HepG2 (cell line): Measurements from ENCODE around the gene PARD3. TPM values are rescaled to one million over a fixed set of nuclear protein-coding genes. Genes with fewer than 3 reads are reported as not detected.
"Not testable (repeated sequence)": the region's sequence is repeated elsewhere in the genome, so short reads cannot be mapped to it uniquely, and the experiment has no call there.

ENCODE experiments used
- ATAC-seq: fragments of 200-7000 bp; cut with Tn5 transposase; 3 replicates; pipeline ENCODE4 v1.9.1; 2020; ENCODE audit warnings: mild to moderate bottlenecking, moderate library complexity
- BruUV-seq: library from RNA; stranded (reverse); fragments of 400-500 nt; replicated peaks from 2 replicates; lab custom pipeline; 2021; lab: Mats Ljungman, UMichigan
- CTCF ChIA-PET: fragments of 300-600 bp; formaldehyde crosslinking; extraction: SDS; loops from one replicate; lab custom pipeline; 2021; ENCODE audit warnings: low total read pairs, inconsistent platforms, low intra/inter-chr PET ratio; lab: Yijun Ruan, JAX
- POLR2A ChIA-PET: fragments of 350-600 bp; sonication (Branson Sonifier 250); formaldehyde crosslinking; loops from one replicate; lab custom pipeline; 2020; ENCODE audit warnings: antibody characterized with exemption, inconsistent platforms; lab: Yijun Ruan, JAX
- DNase-seq: peaks from one replicate; pipeline ENCODE4 v3.0.0-alpha.2; 2015; ENCODE audit warnings: low spot score
- FAIRE-seq: peaks from 3 replicates; lab custom pipeline; 2011; peaks lifted over from hg19 to GRCh38; lab: Jason Lieb, UNC
- H2AFZ ChIP-seq: one replicate; pipeline ENCODE4 v1.6.1; 2011; ENCODE audit warnings: low read length, inconsistent platforms
- H3K27ac ChIP-seq: fragments of 300-600 bp; 3 replicates; pipeline ENCODE4 v1.8.0; 2011; ENCODE audit warnings: mixed run types, mild to moderate bottlenecking, mixed read lengths, low read length, inconsistent platforms; ENCODE audit not compliant: insufficient read depth; ENCODE audit errors: extremely low read length
- H3K27me3 ChIP-seq, 2 experiments: fragments of 200-600 bp in 1 of 2; 2 replicates in 1 of 2; 3 replicates in 1 of 2; pipeline versions ENCODE4 v1.6.0 to v1.8.0; 2011; ENCODE audit warnings: low read length in 2 of 2, mild to moderate bottlenecking in 2 of 2, moderate library complexity in 2 of 2, inconsistent platforms in 1 of 2; ENCODE audit not compliant: insufficient read depth in 2 of 2, control insufficient read depth in 1 of 2
- H3K36me3 ChIP-seq, 2 experiments: fragments of 200-600 bp in 1 of 2; replicated peaks in 1 of 2; 2 replicates in 1 of 2; 3 replicates in 1 of 2; pipeline versions ENCODE4 v1.5.1 to v1.8.0; 2011; ENCODE audit warnings: low read length in 2 of 2, inconsistent platforms in 1 of 2; ENCODE audit not compliant: insufficient read depth in 2 of 2, control insufficient read depth in 1 of 2
- H3K4me1 ChIP-seq: 2 replicates; pipeline ENCODE4 v1.5.1; 2012; ENCODE audit warnings: low read length, inconsistent platforms; ENCODE audit not compliant: insufficient read depth
- H3K4me2 ChIP-seq: 2 replicates; pipeline ENCODE4 v1.6.0; 2011; ENCODE audit warnings: low read depth, low read length, inconsistent platforms
- H3K4me3 ChIP-seq, 3 experiments: fragments of 200-600 bp in 1 of 3; sonication (generic), shearing (Covaris generic) in 1 of 3; replicated peaks in 1 of 3; 2 replicates each; pipeline ENCODE4 v1.5.1; 2011 to 2016; ENCODE audit warnings: low read length in 3 of 3, inconsistent platforms in 2 of 3, low read depth in 2 of 3, mild to moderate bottlenecking in 2 of 3, control low read depth in 1 of 3, mixed read lengths in 1 of 3; ENCODE audit not compliant: insufficient read depth in 1 of 3
- H3K79me2 ChIP-seq: one replicate; pipeline ENCODE4 v1.6.1; 2011; ENCODE audit warnings: low read length, inconsistent platforms; ENCODE audit not compliant: insufficient read depth
- H3K9ac ChIP-seq: 2 replicates; pipeline ENCODE4 v1.6.0; 2011; ENCODE audit warnings: mild to moderate bottlenecking, low read depth, low read length, inconsistent platforms; ENCODE audit not compliant: insufficient read depth
- H3K9me3 ChIP-seq: 2 replicates; pipeline ENCODE4 v1.5.1; 2012; ENCODE audit warnings: mild to moderate bottlenecking, low read length
- H4K20me1 ChIP-seq: 2 replicates; pipeline ENCODE4 v1.6.0; 2011; ENCODE audit warnings: inconsistent platforms, mild to moderate bottlenecking, low read length, moderate library complexity; ENCODE audit not compliant: insufficient read depth
- AKAP8 ChIP-seq: sonication (generic); formaldehyde crosslinking; IDR thresholded peaks from 2 replicates; pipeline ENCODE4 v1.5.1; 2020; ENCODE audit warnings: mild to moderate bottlenecking, missing genetic modification reagents
- ARID4A ChIP-seq: sonication (generic); formaldehyde crosslinking; IDR thresholded peaks from 2 replicates; pipeline ENCODE4 v1.5.0; 2020; ENCODE audit warnings: mild to moderate bottlenecking, missing genetic modification reagents, borderline replicate concordance
- ZNF317 ChIP-seq: sonication (generic); formaldehyde crosslinking; IDR thresholded peaks from 2 replicates; pipeline ENCODE4 v1.5.0; 2020; ENCODE audit warnings: mild to moderate bottlenecking, missing genetic modification reagents
- WGBS: methylation state at CpG from one replicate; pipeline ENCODE4 v1.1.6; 2017; ENCODE audit warnings: low lambda C conversion rate; 5-methylcytosine and 5-hydroxymethylcytosine counted together
- in situ Hi-C: cut with HindIII; loops from 2 replicates; pipeline ENCODE4 v1.10.0; 2017; ENCODE audit warnings: low pct_unique_long_range_greater_than_20kb; ENCODE audit not compliant: extremely low pct_ligation_motif_present
- intact Hi-C: fragments of 100-400 bp; cut with micrococcal nuclease; formaldehyde crosslinking; loops from one replicate; pipeline ENCODE4 v1.10.0; 2022; ENCODE audit not compliant: unreplicated experiment
- polyA plus RNA-seq, 8 experiments: library from polyadenylated mRNA; depleted of rRNA in 3 of 8; stranded (reverse) in 7 of 8; unstranded in 1 of 8; fragments of >200 nt; fragmentation: Illumina TruSeq in 4 of 8; extraction: Trizol in 4 of 8; gene quantifications; 2 replicates each; pipeline versions ENCODE4 v1.2.1 to v1.2.3, GENCODE V29; 2011 to 2016; ENCODE audit warnings: low read depth in 4 of 8, missing spikeins in 1 of 8, mixed read lengths in 1 of 8; ENCODE audit not compliant: insufficient read depth in 1 of 8
- total RNA-seq, 5 experiments: library from RNA; depleted of rRNA; stranded (reverse); fragments of >200 nt; fragmentation: Illumina TruSeq; extraction: Trizol; gene quantifications; 2 replicates each; pipeline ENCODE4 v1.2.3, GENCODE V29; 2016; ENCODE audit warnings: low read depth in 1 of 5

The PARD3 gene
- total and polyA plus RNA-seq, 2 of the 13 experiments (the other 11 are each of a cell fraction or from before 2014, with no cell fraction given): 40.9 to 60.0 TPM

DNA sequence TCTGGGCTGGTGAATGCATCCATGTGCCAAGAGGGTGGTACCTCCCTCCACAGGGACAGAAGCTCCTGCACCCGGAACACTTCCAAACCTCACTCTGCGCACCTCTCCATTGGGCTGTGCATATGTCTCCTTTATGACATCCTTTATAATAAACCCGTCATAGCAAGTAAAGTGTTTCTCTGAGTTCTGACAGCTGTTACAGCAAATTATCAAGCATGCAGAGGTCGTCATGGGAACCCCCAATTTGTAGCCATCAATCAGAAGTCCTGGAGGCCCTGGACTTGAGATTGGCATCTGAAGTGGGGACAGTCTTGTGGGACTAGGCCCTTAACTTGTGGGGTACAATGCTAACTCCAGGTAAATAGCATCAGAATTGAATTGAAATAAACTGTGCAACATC, 29.4 kb upstream of the PARD3 start:
- BruUV-seq: no TSS peak

GRCh38 chr10:34843470-34843869, 28.4 kb upstream of the PARD3 start:
- H3K4me2 ChIP-seq, DNase-seq, H3K27ac ChIP-seq, H4K20me1 ChIP-seq, ATAC-seq, CTCF ChIA-PET, H3K4me3 ChIP-seq, H2AFZ ChIP-seq, intact Hi-C loops, H3K27me3 ChIP-seq, H3K9me3 ChIP-seq, FAIRE-seq, H3K9ac ChIP-seq, POLR2A ChIA-PET, H3K36me3 ChIP-seq, H3K79me2 ChIP-seq, H3K4me1 ChIP-seq, in situ Hi-C loops, BruUV-seq: not testable (repeated sequence)
- 17% methylated on average over 5 of the region's 5 CpGs for WGBS

More for the DNA sequence above, 29.4 kb upstream of the PARD3 start:
- Histone ChIP-seq H4K20me1 (no peaks in the 10 kb centered on the region), H3K4me3 (no peak overlapping the region), H3K4me2 (no peak overlapping the region), H3K9me3 (no peaks in the 10 kb centered on the region), H2AFZ (no peak overlapping the region), H3K36me3 (no peaks in the 10 kb centered on the region), H3K9ac (no peak overlapping the region), H3K27ac (no peak overlapping the region), H3K27me3 (peaks cover 0 to 6% of the 10 kb centered on the region in 2 experiments; a peak in 1 of 5 replicates), H3K4me1 (no peaks in the 10 kb centered on the region), H3K79me2 (no peaks in the 10 kb centered on the region)
- intact Hi-C loops (no loop called here), in situ Hi-C loops (no loop called here)
- ChIA-PET POLR2A (no interaction called here), CTCF (no interaction called here)
- DNase-seq (no peak), ATAC-seq (no peak), FAIRE-seq (no peak)
- TF ChIP-seq AKAP8 (CRISPR knock-in tag) (no peak), ZNF317 (CRISPR knock-in tag) (no peak), ARID4A (CRISPR knock-in tag) (no peak)
- 46% methylated on average over 4 of the region's 4 CpGs for WGBS
